Germinal center (tissue), 1 donor: ENCODE data around the gene TRAPPC2B.

Experiments used
- DNase-seq: peaks from one replicate; pipeline ENCODE4 v3.0.0; 2012; ENCODE audit warnings: mixed read lengths, low spot score

TRAPPC2B gene

DNA sequence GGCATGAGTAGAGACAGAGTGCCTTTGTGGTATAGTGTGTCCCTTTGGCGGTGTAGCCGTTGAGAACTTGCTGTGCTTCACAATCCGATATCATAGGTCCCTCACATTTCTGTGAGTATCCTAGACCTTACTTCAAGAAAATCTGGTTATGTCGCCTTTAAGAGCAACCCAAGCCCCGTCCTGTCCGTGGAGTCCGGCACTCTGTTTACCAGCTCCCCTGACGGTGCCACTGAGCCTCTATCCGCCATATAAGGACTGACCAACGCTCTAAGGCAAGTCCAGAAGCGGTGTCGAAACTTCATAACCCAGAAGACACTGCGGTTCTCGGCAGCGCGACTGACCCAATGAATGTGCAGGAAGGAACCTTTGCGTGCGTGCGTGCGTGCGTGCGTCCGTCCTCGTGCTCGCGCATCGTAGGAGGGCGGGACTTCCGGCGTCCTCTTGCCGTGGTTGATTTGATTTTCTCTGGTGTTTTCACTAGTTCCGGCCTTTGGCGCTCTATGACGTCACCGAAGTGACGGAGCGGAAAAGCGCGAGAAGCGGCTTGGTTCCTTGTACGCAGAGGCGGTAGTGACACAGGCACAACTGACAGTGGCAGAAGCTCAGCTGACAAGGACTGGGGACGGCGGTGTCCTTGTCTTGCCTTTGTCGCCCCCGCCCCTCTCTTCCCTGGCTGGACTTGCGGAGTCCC lies at the start of gene TRAPPC2B, which contains the start of gene ZNF547:
Gene TRAPPC2B (plus strand): TSS at position 555 of the 691 bp plus-strand sequence. CDS start 1,283 bp downstream, outside the sequence.
Gene ZNF547 (plus strand): TSS at position 555 of the 691 bp plus-strand sequence. CDS start 5,005 bp downstream, outside the sequence.
- peak; percentile 95 for DNase-seq

- no peak for DNase-seq
Measured at GRCh38 chr19:57314146-57314545, 49.2 kb upstream of the TRAPPC2B start.

DNA sequence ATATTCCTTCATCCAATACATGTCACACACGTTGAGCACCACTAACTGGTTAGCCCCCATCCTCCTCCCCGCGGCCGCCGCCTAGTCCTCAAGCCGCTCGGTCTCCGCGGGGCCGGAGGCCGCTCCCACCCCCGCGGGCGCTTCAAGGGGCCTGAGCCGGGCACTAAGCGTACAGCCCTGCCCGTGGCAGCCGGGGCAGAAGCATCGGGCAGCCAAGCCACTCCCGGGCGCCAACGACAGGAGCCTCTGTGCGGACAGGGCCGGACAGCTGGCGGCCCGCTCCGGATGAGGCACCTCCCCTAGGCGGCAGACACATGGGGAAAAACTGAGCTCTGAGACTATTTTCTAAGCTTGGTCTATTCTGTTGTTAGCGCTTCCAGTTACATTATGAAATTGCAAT lies 45.8 kb upstream of the TRAPPC2B start:
- no peak for DNase-seq

- no peak for DNase-seq
Measured at GRCh38 chr19:57319869-57320179, 43.5 kb upstream of the TRAPPC2B start.

GRCh38 chr19:57320180-57321084 lies 42.9 kb upstream of the TRAPPC2B start, which contains the start of gene ZNF543:
Gene ZNF543, plus strand, starts transcription at chr19:57320472. Its CDS starts 382 bp downstream, at chr19:57320854.
- peak; percentile 98 for DNase-seq

GRCh38 chr19:57321116-57321515 lies 42.2 kb upstream of the TRAPPC2B start:
- no peak for DNase-seq

- DNase-seq, result no peak
Measured at GRCh38 chr19:57321751-57322150, 41.6 kb upstream of the TRAPPC2B start.

DNA sequence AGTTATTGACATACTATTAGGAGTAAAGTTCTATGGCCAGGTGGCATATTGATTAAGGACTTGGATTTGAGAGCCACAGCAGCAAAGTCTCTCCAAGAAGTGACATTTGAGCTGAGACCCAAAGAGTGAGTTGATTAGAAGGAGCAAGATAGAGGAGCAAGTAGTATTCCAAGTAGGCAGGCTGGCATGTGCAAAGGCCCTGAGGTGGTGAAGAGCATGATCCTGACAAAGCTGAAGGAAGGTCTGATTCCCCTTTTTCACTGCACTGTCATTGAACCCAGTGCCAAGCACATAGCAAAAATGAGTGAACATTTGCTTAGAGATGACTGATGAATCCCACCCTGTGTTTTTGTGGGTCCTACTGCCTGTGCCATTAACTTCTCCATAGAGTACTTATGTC lies 38.4 kb upstream of the TRAPPC2B start:
- DNase-seq, result no peak

- DNase-seq, result no peak
Measured at GRCh38 chr19:57327993-57328392, 35.4 kb upstream of the TRAPPC2B start.

DNA sequence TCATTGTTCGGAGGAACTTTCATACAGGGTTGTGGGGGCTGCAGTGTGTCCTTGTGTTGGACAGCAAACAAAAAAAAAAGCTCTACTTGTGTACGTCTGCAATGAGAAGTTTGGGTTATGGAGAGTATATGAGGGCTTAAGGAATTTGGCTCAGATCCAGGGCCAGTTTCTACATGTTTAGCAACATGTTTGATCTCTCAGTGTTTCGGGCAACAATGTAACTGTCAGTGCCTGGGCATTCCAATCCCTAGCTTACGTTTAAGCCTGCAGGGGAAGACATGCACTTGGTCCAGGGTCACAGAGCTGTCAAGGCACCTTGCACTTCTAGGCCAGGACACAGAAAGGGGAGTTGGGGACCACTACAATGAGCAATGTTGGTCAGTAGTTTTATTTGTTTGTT lies 29.2 kb upstream of the TRAPPC2B start:
- DNase-seq, result no peak

GRCh38 chr19:57338877-57339276 lies 24.5 kb upstream of the TRAPPC2B start:
- DNase-seq, result no peak

GRCh38 chr19:57342582-57342981 lies 20.8 kb upstream of the TRAPPC2B start:
- no peak for DNase-seq

GRCh38 chr19:57348136-57348535 lies 15.2 kb upstream of the TRAPPC2B start:
- DNase-seq, result no peak

- peak; percentile 95 for DNase-seq
Measured at GRCh38 chr19:57350877-57351805, 12.2 kb upstream of the TRAPPC2B start, which contains the start of gene ZNF304. Gene ZNF304, plus strand, starts transcription at chr19:57351271. Its CDS starts 394 bp downstream, at chr19:57351665.

GRCh38 chr19:57351867-57352266 lies 11.5 kb upstream of the TRAPPC2B start:
- DNase-seq, result peak; percentile 7

GRCh38 chr19:57355916-57356315 lies 7.4 kb upstream of the TRAPPC2B start:
- no peak for DNase-seq

- DNase-seq, result no peak
Measured at GRCh38 chr19:57357406-57357805, 5.9 kb upstream of the TRAPPC2B start.

DNA sequence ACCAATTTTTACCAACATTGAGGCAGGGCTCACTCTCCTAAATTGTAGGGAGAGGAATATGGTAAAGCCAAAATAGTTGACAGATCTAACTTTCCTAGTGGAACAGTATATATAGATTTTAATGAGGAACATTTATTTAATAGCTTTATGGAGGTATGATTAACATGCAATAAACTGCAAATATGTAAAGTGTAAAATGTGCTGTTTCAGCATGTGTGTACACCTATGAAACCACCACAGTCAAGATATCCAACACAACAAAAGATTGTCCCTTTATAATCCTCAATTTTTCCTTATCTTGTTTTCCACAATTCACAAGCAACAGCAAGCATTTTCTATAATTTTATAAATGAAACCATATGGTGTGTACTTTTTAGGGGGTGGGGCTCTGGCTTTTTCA lies 4.1 kb upstream of the TRAPPC2B start:
- DNase-seq, result no peak

DNA sequence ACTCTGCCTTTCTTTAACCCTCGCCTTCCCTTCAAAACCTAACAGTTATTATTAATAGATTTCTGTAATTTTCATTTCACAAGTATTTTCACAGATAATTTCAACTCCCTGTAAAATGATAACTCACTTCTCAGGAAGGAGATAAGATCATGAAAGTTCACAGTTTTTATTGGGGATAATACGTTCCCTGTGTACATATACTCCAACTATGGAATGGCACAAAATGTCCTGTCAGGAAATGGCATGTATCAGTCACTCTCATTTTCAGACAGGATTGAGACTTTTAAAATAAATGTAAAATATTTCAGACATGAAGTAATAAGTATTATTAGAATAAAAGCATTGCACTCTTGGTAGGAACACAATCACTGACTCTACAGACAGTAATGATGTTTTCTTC lies 932 bp upstream of the TRAPPC2B start:
- DNase-seq, result no peak

DNA sequence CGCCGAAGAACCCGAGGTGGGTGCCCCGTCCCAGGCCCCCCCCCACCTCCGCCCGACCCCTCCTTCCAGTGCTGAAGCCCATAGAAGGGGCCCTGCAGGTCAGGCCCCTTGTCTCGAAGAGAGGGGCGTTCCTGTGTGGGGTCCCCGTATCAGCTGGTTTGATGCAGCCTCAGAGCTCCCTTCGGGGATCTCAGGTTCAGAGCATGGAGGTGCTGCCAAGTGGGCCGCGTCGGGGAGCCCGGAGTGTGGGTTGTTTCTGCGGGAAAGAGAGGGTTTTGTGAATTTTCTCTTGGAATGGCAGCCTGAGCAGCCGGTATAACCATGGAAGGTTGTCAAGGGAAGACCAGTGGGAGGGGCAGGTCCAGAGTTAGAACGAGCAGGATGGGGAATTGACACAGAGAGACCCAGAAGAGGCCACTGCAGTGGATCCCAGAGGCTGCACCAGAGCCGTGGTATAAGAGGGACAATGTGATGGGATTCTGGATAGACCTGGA lies 384 bp downstream of the TRAPPC2B start:
- no peak for DNase-seq

DNA sequence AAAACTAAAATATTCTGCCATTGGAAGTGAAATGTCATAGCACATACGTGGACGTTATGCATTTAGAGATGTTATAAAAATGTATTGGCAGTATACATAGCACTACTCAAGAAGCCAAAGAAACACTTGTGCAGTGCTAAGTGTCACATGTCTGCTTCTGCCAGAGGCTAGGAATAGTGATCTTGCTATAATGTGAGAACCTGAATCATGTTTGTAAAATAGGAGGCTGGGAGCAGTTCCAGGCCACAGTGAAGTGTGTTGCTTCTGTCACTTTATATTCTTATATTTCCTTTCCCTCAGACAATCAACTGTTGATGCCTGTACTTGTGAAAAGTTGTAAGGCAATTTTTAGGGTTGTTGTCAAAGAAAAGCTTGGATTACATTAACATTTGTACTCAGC lies 3.4 kb downstream of the TRAPPC2B start:
- DNase-seq, result no peak

- DNase-seq, result no peak
Measured at GRCh38 chr19:57374179-57374578, 10.8 kb downstream of the TRAPPC2B start.
